ENCODE results near the gene MINDY1. TPM values are rescaled to one million over a fixed set of nuclear protein-coding genes. Genes with fewer than 3 reads are reported as not detected.

The MINDY1 gene
- total RNA-seq, 1 donor from 2014 or later, result 7.7 TPM

- Histone ChIP-seq H3K36me3 (ENCODE audit: control insufficient read depth, insufficient read depth, low read length) (peaks cover 3% of the 10 kb centered on the region), H3K4me3 (ENCODE audit: low read depth, low read length) (no peak overlapping the region), H3K27me3 (ENCODE audit: control insufficient read depth, insufficient read depth, low read length) (no peaks in the 10 kb centered on the region)
- no peak for DNase-seq (ENCODE audit: low read depth)
- no peak for TF ChIP-seq CTCF (IDR thresholded peaks at IDR 0.05; ENCODE audit: insufficient read depth, low read length, poor library complexity, severe bottlenecking)
Measured at GRCh38 chr1:151050051-151050688, 43.5 kb upstream of the MINDY1 start.

- no peaks in the 10 kb centered on the region for H3K27me3 ChIP-seq (ENCODE audit: control insufficient read depth, insufficient read depth, low read length)
- H3K4me3 ChIP-seq (ENCODE audit: low read depth, low read length), result no peak overlapping the region
- no peak for DNase-seq (ENCODE audit: low read depth)
- peaks cover 1% of the 10 kb centered on the region for H3K36me3 ChIP-seq (ENCODE audit: control insufficient read depth, insufficient read depth, low read length)
- TF ChIP-seq CTCF (IDR thresholded peaks at IDR 0.05; ENCODE audit: insufficient read depth, low read length, poor library complexity, severe bottlenecking), result no peak
Measured at GRCh38 chr1:151049458-151049857, 42.8 kb upstream of the MINDY1 start.

- no peak for TF ChIP-seq CTCF (IDR thresholded peaks at IDR 0.05; ENCODE audit: insufficient read depth, low read length, poor library complexity, severe bottlenecking)
- peaks cover 1% of the 10 kb centered on the region for H3K36me3 ChIP-seq (ENCODE audit: control insufficient read depth, insufficient read depth, low read length)
- no peaks in the 10 kb centered on the region for H3K27me3 ChIP-seq (ENCODE audit: control insufficient read depth, insufficient read depth, low read length)
- no peak for DNase-seq (ENCODE audit: low read depth)
- peak overlapping the region; percentile 57 for H3K4me3 ChIP-seq (ENCODE audit: low read depth, low read length)
Measured at GRCh38 chr1:151048645-151049032, 41.9 kb upstream of the MINDY1 start.

GRCh38 chr1:151047925-151048644 lies 41.4 kb upstream of the MINDY1 start:
- H3K4me3 ChIP-seq (ENCODE audit: low read depth, low read length), result peak overlapping the region; percentile 57
- peaks cover 1% of the 10 kb centered on the region for H3K36me3 ChIP-seq (ENCODE audit: control insufficient read depth, insufficient read depth, low read length)
- H3K27me3 ChIP-seq (ENCODE audit: control insufficient read depth, insufficient read depth, low read length), result no peaks in the 10 kb centered on the region
- TF ChIP-seq CTCF (IDR thresholded peaks at IDR 0.05; ENCODE audit: insufficient read depth, low read length, poor library complexity, severe bottlenecking), result peak; percentile 53
- DNase-seq (ENCODE audit: low read depth), result no peak

GRCh38 chr1:151047591-151047924 lies 40.9 kb upstream of the MINDY1 start, which contains the start of gene C1orf56:
TSS of gene C1orf56 (plus strand) at chr1:151047751. CDS start at chr1:151047848, 97 bp downstream.
- no peak for DNase-seq (ENCODE audit: low read depth)
- Histone ChIP-seq H3K36me3 (ENCODE audit: control insufficient read depth, insufficient read depth, low read length) (no peaks in the 10 kb centered on the region), H3K27me3 (ENCODE audit: control insufficient read depth, insufficient read depth, low read length) (no peaks in the 10 kb centered on the region), H3K4me3 (ENCODE audit: low read depth, low read length) (peak within 1 kb of the TSS; percentile 57)
- TF ChIP-seq CTCF (IDR thresholded peaks at IDR 0.05; ENCODE audit: insufficient read depth, low read length, poor library complexity, severe bottlenecking), result no peak

Data from kidney epithelial cell (primary cell).